HG03135 (cell line): ENCODE data around the gene MACROD2.
"Not testable (repeated sequence)": the region's sequence is repeated elsewhere in the genome, so short reads cannot be mapped to it uniquely, and the experiment has no call there.

Experiments used
- ATAC-seq: cut with Tn5 transposase; IDR thresholded peaks from one replicate; pipeline ENCODE4 v1.9.1; 2021; ENCODE audit warnings: mild to moderate bottlenecking, moderate library complexity; ENCODE audit not compliant: unreplicated experiment

MACROD2 gene

DNA sequence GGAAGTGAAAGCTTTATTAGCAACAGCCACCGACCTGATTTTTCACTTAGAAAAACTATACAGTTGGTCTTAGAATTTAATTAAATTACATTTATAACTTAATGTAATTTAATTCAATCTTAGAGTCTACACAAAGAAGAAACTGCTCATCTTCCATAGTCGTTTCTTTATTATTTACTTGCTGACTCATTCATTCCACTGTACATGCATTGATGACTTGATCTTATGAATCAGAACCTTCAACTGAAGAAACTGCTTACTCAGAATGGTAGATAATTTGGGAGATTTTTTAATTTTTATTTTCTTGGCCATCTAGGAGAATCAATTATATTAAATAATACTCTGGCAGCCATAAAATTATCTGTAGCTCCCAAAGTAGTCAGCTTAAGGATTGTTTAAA, 1363.7 kb downstream of the MACROD2 start:
- no peak for ATAC-seq

DNA sequence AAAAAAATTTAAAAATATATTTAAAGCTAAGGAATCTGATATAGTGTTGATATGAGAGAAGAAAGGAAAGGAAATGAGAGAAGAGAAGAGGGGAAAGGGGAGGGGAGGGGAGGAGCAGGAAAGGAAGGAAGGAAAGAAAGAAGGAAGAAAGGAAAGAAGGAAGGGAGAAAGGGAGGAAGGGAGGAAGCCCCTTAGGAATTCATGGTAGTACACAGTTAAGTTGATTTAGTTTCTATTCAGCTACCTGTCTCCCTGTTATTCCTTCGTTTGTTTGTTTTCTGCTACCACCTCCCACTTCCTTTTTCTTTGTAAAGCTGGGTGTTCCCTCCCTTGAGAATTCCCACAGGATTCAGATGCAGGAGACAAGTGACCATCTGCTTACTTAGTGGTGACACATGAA, 1367.5 kb downstream of the MACROD2 start:
- no peak for ATAC-seq

DNA sequence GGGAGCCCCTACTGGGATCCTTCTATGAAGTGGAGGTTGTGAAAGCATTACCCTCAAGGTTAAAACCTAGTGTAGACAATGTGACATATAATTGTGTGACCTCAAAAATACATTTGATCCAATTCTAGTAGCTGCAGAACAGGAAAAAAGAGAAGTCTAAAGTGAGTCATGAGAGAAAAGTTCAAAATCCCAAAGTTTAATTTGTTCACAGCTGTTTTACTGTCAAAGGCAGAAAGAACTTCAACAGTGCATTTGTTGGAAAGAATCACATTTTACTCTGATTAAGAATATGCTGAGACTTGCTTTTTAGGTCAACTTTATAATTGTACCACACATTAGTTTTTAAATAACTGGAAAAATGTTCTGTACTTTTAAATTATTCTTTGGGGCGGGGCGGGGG, 1369.5 kb downstream of the MACROD2 start:
- ATAC-seq: no peak

DNA sequence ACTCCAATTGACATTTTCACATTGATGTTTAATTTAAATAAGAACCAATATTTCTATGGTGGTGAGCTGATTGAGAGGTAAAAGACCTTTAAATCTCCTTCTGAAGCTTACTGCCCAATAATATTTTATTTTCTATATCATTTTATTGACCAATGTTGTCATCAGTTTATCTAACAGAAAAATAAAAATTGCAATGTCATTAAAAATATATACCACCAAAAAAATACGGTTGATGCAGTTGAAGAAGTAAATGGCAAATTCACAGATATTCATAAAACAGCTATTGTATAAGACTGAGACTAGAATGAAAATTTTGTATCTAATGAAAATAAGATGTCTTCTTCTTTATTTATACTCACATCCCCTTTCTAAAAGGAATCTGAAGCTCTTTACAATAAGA, 1375.1 kb downstream of the MACROD2 start:
- ATAC-seq: no peak

DNA sequence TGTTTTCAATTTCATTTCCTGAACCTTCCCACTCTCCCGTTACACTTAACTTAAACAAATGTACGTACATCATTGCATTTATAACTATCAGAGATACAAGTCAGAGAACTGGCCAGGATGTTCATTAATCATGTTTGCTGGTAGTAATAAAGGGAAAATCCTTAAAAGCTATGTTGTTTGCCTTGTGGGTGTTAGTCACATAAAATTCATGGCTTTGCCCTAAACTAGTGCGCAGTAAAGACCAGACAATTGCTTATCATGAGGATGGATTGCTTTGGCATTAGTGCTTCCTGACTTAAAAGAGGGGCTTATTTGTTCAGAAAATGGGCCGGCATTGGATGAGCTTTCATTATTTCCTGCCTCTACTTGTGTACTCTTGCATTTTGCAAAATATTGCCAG, 1379.4 kb downstream of the MACROD2 start:
- ATAC-seq: no peak

DNA sequence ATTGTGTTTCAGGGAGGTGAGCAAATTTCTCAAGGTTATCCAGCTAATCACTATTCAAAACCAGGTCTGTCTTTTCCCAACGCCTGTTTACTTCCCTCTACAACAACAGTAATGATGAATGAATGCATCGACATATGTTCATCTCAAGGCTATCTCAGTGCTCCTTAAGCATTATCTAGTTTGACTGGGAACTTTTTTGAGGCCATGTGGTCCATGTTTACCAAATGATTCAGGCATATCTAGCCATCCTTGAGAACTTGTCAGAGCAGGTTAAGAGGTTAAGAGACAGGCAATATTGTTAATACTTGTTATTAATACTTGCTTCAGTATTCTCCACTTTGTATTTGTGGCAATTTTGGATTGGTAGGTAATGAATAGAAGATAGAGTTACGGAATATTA, 1380.5 kb downstream of the MACROD2 start:
- no peak for ATAC-seq

DNA sequence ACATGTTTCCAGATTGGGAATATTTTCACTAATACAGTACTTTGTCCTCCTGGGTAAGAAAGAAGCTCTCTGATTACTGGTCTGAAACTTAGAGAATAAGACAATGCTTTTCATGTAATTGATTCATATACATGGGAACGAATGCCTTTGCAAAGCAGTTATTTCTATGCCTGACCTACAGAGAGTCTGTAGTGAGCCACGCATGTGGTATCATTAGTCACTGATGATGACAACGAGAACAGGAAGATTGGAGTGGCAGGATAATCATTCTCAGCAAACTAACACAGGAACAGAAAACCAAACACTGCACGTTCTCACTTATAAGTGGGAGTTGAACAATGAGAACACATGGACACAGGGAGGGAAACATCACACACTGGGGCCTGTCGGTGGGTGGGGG, 1382.3 kb downstream of the MACROD2 start:
- ATAC-seq: not testable (repeated sequence)

DNA sequence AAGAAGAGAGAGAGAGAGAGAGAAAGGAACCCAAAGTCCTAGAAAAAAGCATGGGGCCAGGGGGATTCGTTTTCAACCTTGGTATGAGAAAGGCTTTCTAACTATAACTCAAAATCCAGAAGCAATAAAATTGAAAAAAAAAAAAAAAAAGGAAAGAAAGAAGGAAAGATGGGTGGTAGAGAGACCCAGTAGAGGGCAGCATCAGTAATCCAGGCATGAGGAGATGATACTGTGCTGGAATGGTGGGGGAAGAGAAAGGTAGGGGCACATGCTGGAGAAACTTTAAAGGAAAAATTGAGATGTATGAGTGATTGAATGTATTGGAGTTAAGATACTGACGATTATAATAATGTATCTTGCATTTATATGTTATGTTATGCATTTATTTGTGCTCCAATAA, 1382.8 kb downstream of the MACROD2 start:
- ATAC-seq: no peak

DNA sequence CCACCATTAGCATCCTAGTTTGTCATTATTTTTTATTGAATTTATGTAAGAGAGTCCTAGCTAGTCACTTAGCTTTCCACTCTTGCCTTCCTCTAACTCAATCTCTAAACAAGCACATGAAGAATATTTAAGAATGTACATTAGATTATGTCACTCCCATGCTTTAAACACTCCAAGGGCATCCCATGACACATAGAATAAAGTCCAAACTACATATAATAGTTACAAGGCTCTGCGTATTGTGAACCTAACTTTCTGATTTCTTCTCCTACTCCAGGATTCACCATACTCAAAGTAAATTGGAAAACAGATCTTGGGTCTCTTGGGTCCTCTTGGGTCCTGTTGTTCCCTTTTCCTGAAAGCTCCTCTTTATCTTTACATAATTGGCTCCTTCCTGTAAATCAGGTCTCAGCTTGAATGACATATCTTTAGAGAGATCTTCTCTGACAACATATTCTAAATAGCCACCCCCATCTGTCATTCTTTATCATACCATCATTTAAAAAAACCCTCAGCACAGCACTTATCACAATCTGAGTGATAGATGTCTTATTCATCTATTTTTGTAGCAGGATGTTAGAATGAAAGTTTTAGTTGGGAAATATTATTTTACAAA, 1384.5 kb downstream of the MACROD2 start:
- ATAC-seq: no peak

DNA sequence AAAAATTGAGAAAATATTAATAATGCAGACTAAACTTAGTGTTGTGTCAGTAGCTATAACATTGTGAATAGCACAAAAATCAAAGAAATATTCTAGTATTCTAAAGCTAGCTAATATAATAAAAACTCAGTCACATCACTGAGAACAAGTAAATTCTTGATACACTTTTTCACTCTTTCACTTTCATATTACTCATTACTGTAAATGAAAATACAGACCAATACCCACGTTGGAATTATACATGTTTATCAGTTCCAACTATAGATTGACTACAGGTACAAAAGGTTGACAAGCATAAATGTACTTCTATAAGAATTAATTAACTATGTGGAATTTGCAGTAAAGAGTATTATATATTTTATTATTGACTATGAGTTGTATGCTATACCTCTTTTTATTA, 1385.5 kb downstream of the MACROD2 start:
- ATAC-seq: no peak

DNA sequence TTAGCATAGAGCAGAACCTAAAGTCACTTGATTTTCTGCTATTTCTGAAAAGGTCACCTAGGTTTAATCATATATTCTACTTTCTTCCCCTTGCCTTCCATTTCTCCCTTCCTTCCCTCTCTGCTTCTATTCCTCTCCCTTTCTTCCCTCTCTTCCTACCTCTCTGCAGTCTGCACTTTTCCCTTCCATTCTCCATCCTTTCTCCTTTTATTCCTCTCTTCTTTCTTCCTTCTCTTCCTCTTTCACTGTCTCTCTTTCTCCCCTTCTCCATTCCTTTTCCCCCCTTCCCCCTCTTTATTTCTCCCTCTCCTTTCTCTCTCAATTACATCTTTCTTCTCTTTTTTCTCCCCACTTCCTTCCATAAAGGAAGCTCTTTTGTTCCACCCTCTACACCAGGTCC, 1391.9 kb downstream of the MACROD2 start:
- no peak for ATAC-seq

DNA sequence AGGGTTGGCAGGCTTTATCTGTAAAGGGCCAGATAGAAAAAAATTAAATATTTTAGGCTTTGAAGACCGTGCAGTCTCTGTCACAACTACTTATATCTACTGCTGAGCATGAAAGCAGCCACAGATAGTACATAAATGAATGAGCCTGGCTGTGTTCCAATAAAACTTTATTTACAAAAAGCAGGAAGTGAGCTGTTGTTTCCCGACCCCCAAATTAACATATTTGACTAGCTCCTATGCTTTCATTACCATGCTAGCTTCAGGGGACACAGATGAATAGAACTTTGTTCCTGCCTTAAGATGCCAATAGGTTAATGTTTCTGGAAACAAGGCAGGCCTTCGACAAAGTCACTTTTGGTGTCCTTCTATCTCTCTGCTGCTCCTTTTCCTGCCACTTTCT, 1400.1 kb downstream of the MACROD2 start:
- no peak for ATAC-seq

DNA sequence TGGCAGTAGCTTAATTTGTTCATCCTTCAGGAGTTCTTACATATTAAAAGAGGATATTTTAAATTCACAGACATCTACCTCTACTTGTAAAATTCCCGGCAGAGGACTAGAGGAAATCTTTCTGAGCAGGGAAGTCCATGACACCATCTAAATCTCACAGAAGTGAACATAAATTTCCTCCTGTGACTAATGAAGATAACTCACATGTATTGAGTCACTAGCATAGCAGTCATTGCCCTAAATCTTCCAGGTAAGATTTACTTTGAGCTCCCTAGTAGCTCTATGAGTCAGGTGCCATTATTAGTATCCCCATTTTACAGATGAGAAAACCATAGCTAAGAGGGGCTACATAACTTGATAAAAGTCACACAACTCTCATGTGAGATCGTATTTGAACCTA, 1400.7 kb downstream of the MACROD2 start:
- ATAC-seq: no peak

DNA sequence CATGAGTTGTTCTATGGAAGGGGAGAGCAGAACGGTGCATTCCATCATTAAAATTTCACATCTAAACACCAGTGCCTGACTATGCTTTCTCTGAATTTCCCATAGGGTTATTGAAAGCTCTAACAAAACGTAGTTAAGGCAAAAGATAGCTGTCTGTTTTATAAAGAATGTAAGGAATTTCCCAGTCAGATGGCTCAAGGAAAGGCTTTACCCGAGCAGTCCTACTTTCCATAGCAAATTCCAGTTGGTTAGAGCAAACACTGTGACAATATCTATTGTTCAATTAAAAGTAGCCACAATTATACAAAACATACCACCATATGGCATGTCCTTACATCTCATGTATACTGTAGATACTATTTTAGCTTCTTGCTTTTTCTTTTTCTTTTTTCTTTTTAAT, 1401.6 kb downstream of the MACROD2 start:
- ATAC-seq: no peak

DNA sequence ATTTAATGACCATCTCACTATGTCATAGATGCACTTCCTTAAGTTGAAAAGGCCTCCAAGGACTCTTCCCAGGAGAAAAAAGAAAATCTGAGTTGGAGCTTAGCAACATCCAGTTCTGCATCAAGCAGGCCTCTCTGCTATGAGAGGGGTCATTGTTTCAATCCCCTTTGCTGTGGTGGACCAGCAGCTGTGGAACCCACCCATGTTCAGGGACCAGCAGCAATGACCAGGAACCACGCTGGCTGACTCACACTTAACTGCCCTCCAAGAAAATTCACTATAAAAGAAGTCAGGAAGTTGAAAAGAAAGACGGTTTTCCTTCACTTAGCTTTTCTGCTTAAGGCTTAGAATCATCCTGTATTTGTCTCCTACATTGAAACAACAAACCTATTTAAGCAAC, 1404.5 kb downstream of the MACROD2 start:
- ATAC-seq: no peak

DNA sequence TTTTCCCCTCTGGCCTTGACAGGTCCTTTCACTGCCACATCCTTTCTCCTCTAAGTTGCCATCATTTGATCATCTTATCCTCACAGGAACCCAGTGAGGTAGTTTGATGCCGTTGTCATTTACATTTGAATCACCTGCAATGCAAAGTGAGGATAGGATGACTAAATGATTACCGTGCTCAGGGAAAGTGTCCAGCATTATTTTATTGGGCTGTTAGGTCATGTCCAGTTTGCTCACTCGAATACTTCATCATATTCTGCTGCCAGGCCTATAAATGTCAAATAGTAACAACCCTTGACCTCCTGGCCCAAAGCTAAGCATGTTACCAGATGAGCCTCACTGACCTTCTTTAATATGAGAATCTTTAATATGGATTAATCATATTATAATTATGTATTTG, 1410.8 kb downstream of the MACROD2 start:
- no peak for ATAC-seq

DNA sequence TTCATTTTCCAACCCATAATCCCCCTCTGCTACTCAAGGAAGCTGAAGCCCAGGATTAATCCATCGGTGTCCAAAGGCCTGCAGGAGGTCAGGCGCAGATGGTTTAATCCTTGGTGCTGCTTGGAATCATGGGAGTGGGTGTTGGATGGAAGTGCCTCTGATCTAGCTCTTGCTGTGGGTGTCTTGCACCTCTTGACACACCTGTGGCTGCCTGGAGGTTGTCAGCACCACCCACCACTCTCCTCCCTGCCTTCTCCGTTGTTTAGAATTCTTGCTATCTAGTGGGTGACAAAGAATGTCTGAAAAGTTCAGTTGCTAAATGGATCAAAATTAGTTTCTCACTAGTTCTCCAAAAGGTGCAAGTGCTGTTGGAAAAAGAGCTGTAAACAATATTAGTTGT, 1416.5 kb downstream of the MACROD2 start:
- ATAC-seq: no peak

DNA sequence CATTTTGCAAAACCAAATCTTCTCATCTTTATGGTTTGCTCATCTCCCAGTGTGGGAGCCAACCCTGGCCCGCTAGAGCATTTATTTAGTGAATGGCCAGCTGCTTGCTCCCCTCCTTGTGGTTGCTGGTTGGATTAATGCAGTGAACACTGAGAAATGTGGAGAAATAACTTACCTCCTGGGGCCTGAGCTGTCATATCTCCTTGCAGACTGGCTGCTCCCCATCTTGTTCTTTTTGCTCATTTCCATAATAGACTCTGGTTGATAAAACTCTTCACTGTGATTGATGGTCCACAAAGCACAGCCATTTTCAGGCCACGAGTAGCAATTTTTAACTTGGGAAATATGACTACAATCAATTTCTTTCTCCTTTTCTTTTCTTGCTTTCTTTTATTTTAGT, 1420.6 kb downstream of the MACROD2 start:
- no peak for ATAC-seq

DNA sequence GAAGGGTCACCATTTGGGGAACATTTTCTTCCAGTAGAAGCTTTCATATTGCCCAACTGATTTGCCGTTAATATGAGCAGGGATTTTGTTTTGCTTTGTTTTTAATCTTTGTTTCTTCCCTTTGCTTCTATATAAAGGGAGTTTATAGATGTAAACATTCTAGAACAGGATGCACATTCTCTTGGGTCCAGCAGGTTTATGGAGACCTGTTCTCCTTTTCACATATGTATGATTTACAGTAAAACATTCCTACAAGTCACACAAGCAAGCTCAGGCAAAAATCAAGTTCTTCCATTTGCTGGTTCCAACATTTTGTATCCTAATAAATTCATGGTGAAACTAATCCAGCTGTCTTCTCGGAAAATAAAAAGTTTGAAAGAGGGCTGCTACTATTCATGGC, 1424.5 kb downstream of the MACROD2 start:
- ATAC-seq: no peak

DNA sequence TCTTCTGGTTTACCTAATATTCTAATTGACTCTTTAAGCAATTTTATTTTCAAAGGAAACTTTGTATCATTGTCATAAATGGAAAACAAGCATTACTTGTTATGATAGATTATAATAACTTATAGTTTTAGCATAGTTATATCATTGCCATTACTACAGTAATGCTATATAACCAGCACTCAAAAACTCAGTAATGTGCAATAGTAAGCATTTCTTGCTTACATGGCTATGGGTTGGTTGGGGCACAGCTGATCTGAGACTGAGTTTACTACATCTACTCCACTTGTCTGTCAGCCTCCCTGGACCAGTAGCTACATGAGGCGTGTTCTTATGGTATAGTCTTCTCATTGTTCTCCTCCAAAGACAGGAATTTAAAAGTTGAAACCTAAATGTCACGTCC, 1427.7 kb downstream of the MACROD2 start:
- ATAC-seq: no peak

DNA sequence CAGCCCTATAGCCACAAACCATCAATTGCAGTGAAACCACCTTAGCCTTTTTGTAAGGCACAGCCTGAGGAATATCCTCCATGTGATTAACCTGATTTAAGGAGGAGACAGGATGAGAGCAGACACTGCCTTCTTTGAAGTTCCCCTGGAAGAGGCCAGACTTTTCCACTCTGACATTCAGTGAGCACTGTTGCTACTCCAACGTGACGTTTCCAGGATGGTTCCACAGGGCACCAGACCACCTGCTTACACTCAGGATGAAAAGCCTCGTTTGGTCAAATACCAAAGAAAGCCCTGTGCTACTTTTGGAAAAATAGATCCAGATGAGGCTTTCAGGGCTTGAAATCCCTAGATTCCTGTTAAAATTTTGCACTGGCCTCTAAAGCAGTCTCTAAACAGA, 1444.2 kb downstream of the MACROD2 start:
- ATAC-seq: no peak

DNA sequence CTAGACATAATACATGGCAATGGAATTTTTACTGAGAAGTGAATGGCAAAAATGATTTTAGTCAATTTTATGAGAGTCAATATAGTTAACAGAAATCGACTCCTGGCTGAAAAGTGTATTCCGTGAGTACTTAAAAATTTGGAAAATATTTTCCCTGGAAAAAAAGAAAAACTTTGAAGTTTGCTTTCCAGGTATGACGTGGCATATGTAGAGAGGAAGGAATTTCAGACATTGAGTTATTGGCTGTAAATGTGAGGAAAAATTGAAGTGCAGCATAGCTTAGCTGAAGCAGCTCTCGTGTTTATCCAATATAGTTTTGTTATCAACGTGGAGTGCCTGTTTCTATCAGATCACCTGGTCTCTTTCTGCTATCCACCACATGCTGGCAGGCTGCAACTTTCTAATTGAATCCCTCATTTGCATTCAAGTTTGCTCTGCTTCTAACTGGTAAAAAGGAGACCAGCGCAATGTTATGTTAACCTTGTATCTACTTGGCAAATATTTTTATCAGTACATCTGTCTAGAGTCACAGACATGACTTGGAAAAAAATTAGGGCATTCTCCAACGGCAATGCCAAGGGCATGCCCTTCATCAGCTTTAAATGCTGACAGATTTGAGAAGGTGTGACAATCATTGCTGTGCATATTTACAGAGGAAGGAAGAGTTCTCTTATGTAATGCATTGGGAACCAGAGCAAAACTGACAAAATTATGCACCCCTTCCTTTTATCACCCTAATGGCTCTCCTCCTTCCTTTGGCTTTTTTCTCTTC, 1444.9 kb downstream of the MACROD2 start:
- no peak for ATAC-seq
